Astrocyte (in vitro differentiated cells and primary cell): ENCODE measurements around the gene P3H2.

Experiments used
- EZH2 ChIP-seq: IDR thresholded peaks from 2 replicates; pipeline ENCODE4 v1.6.1; 2012; ENCODE audit warnings: mild to moderate bottlenecking, low read length, inconsistent platforms; ENCODE audit not compliant: insufficient read depth
- TF ChIP-seq, protein P1 (sequence below): IDR thresholded peaks from 2 replicates; pipeline ENCODE4 v1.5.1; 2011; ENCODE audit warnings: low read depth, mild to moderate bottlenecking, inconsistent platforms, low read length, moderate library complexity; ENCODE audit not compliant: insufficient read depth

DNA sequence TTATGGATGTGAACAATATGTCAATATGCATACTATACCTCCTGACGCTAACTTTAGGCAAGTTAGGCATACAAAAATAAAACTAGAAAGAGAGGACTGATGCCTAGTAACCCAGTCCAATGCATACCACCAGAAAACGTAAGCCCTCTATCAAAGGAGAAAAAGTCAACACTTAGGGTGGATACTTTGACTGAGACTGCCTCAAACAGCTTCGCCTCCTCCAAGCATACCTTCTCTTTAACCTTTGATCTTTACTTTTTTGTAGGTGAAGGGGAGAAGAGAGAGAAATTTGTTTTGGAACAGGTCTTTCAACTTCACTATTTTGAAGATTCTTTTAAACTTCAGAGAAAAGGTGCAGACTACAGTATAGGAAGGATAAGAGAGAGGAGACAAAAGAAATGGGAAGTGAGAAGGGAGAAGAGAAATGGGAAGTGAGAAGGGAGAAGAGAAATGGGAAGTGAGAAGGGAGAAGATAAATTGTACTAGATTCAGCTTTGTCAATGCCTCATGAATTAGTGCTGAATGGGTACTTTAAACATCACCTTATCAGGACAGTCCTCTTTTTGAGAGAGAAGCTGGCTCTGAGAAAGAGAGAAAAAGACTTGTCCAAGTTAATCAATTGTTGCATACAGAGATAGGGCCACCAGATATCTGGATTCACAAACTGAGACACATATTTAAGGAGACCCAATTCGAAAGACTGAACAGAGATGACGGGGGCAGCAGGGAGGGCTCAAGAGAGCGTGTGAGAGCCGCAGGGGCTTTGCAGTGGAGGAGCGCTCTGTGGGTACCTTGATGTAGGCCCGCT, 1.0 kb downstream of the P3H2 start:
- TF ChIP-seq, protein P1, sequence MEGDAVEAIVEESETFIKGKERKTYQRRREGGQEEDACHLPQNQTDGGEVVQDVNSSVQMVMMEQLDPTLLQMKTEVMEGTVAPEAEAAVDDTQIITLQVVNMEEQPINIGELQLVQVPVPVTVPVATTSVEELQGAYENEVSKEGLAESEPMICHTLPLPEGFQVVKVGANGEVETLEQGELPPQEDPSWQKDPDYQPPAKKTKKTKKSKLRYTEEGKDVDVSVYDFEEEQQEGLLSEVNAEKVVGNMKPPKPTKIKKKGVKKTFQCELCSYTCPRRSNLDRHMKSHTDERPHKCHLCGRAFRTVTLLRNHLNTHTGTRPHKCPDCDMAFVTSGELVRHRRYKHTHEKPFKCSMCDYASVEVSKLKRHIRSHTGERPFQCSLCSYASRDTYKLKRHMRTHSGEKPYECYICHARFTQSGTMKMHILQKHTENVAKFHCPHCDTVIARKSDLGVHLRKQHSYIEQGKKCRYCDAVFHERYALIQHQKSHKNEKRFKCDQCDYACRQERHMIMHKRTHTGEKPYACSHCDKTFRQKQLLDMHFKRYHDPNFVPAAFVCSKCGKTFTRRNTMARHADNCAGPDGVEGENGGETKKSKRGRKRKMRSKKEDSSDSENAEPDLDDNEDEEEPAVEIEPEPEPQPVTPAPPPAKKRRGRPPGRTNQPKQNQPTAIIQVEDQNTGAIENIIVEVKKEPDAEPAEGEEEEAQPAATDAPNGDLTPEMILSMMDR = no peak
- TF ChIP-seq EZH2 = no peak
